NCI-H2227 treated with DMSO at 0.1 percent for 48 hours (cell line): ENCODE data around the gene SEMA3A.

Experiments
- DNase-seq: peaks from one replicate; lab custom pipeline; 2025; lab: John Stamatoyannopoulos, UW

The SEMA3A gene

GRCh38 chr7:83921941-83922607 lies 272.5 kb downstream of the SEMA3A start:
- DNase-seq, result peak; percentile 96

DNA sequence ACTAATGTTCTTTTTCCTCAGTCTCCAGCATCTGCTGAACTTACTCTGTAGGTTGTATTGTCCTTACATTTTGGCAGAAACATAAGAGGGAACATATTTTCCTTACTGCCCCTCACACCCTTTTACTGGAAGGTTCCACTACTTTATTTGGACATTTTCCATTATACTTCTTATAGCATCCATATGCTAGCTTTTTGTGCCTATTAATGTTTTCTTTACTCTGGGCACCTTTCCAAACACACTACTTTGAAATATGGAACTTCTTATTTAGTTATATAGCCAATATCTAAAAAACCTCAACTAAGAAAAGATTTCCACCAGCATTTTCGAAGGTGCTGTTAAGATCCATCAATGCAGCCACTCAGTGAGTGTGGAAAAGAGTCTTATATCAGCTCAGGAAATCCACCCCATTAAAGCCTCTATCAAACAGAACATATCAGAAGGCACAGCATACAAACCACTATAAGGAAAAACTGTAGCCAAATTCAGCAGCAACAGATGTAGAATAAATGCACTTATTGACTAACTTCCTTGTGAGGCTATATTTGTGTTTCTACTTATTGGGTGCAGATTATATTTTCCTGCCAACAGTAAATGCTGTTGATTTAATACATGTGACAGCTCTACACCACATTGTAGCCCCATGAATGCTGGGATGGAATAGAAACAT lies 273.2 kb downstream of the SEMA3A start:
- DNase-seq, result no peak

- no peak for DNase-seq
Observed at GRCh38 chr7:83918142-83918541, 276.4 kb downstream of the SEMA3A start.

GRCh38 chr7:83913174-83913573 lies 281.4 kb downstream of the SEMA3A start:
- DNase-seq, result no peak

- no peak for DNase-seq
Observed at GRCh38 chr7:83908526-83908925, 286.1 kb downstream of the SEMA3A start.
